ENCODE data around the gene SLC12A6.

DNA sequence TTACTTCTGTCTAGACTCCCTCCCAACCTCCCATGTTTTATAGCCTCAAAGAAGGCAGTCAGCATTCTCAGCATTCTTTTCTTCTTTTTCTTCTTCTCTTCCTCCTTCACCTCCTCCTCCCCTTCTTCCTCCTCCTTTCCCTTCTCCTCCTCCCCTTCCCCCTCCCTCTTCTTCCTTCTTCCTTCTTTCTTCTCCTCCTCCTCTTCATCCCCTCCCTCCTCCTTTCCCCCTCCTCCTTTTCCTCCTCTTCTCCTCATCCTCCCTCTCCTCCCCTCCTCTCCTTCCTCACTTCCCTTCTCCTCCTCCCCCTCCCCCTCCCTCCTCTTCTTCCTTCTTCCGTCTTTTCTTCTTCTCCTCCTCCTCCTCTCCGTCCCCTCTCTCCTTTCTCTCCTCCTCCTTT is 33.1 kb upstream of the SLC12A6 start:
- TF ChIP-seq, protein P1, sequence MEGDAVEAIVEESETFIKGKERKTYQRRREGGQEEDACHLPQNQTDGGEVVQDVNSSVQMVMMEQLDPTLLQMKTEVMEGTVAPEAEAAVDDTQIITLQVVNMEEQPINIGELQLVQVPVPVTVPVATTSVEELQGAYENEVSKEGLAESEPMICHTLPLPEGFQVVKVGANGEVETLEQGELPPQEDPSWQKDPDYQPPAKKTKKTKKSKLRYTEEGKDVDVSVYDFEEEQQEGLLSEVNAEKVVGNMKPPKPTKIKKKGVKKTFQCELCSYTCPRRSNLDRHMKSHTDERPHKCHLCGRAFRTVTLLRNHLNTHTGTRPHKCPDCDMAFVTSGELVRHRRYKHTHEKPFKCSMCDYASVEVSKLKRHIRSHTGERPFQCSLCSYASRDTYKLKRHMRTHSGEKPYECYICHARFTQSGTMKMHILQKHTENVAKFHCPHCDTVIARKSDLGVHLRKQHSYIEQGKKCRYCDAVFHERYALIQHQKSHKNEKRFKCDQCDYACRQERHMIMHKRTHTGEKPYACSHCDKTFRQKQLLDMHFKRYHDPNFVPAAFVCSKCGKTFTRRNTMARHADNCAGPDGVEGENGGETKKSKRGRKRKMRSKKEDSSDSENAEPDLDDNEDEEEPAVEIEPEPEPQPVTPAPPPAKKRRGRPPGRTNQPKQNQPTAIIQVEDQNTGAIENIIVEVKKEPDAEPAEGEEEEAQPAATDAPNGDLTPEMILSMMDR (IDR thresholded peaks at IDR 0.05), result no peak
- TF ChIP-seq POLR2A (IDR thresholded peaks at IDR 0.05), result no peak

Data from lower leg skin (tissue), 3 donors.